GM10847 (cell line): ENCODE results near the gene LIPT2.

Experiments
- POLR2A ChIP-seq: IDR thresholded peaks from 2 replicates; pipeline ENCODE4 v1.6.1; 2011; ENCODE audit not compliant: insufficient read length; ENCODE audit errors: extremely low read depth

The LIPT2 gene

GRCh38 chr11:74519710-74520109, 26.2 kb upstream of the LIPT2 start:
- TF ChIP-seq POLR2A = no peak

- TF ChIP-seq POLR2A = no peak
These were observed 14.1 kb upstream of the LIPT2 start for GRCh38 chr11:74507582-74507981.

DNA sequence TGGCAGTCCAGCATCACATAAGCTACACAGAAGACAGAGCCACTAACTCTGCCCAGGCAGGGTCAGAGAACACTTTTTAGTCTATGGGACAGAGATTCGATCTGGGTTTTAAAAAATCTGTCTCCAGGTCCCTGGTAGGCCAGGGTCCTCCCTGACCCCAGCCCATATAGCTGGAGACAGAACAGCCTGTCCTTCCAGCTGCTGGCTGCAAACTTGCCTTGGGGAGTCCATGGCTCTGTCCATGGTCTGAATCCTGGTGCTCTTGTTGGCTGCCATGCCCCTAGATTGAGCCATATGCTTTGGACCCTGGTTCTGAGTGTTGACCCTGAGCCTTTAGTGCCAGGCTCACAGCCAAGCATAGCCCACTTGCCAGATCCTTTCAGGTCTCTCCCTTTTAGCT, 13.3 kb upstream of the LIPT2 start:
- TF ChIP-seq POLR2A = no peak

DNA sequence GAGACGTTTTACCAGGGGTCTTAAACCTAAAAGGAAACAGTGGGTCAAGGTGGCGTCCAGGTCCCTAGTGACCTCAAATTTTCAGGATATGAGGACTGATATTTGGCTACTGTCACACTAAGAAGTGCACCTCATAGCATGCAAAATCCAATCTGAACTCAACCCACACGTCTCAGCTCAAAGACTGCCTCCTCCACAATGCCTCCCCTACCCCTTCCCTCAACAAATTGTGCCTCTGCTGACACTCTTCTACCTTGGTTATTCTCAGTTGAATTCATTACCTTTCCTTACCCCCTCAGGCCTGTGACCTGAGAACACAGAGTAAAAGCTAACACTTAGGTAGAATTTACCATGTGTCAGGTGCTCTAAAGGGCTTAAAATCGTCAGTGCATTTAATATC, 12.4 kb upstream of the LIPT2 start:
- TF ChIP-seq POLR2A = no peak

GRCh38 chr11:74504100-74504691, 10.7 kb upstream of the LIPT2 start:
- no peak for TF ChIP-seq POLR2A

GRCh38 chr11:74494916-74495315, 1.4 kb upstream of the LIPT2 start:
- no peak for TF ChIP-seq POLR2A

DNA sequence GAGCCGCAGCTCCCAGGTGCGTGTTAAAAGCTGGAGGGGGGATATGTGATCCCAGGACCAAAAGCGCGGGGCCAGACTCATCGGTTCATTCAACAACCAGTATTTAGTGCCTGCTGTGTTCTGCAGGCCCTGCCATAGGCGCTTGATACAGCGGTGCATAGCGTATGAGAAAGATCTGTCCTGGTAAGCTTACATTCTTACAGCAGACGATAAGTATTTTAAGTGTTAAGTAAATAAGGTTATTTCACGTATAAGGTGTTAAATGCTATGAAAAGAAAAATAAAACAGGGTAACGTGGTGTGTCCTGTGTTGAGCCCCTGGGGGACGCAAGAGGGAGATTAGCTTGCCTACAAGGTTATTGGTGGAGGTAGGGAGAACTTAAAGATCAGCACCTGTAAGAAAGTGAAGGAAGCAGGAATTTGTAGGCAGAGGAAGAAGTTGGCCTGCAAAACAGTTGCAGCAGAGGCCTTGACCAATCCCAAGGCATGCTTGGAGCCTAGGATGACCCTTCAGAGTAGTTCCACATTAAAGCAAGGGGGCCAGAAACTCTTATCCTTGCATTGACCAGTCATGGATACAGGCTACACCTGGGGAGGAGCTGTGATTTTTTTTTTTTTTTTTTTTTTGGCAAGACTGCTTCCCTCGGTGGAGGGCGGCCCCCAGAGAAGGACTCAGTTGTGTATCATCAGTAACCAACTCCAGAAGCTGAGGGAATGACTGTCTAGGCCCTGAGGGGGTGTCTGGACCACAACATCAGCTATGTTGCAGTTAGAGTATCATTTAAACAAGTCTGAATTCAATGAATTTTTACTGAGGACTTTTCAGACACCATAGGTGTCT, 487 bp upstream of the LIPT2 start:
- TF ChIP-seq POLR2A = no peak

DNA sequence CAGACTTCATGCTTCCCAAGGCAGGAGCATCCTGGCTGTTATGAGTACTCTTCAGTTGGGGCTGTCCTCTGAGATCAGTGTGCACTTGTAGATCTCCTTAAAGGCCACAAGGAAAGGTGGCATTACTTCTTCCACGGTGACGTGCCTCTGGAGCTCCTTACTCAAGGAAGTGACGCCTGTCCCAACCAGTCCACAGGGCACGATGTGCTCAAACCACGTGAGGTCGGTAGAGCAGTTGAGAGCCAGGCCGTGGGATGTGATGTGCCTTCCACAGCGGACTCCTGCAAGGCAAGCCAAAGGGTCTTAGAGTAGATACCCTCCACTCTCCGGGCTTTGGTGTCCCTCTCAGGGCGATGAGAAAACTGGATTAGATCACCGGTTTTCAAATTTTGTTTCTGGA, 1.4 kb downstream of the LIPT2 start:
- no peak for TF ChIP-seq POLR2A

DNA sequence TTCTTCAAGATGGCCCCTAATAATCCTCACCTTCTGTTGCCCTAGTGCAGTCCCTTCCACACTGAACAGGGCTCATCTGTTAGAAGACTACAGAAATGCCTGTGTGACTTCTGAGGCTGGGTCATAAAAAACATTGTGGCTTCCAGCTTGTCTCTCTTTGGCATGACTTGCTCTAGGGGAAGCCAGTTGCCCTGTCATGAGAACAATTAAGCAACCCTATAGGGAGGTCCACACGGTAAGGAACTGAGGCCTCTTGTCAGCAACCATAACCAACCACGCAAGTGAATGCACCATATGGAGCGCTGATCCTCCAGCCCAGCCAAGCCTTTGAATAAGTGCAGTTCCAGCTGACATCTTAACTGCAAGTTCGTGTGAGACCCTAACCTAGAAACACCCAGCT, 2.6 kb downstream of the LIPT2 start:
- no peak for TF ChIP-seq POLR2A

DNA sequence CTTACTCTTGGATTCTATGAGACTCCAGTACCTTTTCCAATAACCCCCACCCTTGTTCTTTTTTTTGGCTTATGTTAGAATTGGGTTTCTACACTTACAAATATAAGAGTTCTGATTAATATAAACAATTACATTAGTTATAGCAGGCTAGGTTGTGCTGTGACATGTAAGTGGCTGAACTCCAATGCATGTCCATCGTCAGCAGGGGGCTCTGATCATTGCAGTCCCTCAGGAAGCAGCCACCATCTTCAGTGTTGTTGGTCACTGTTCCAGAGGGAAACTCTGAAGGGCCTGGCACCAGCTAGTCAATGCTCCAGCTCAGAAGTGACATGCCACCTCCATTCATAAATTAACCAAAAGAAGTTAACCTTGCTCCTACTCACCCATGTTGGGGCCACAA, 5.6 kb downstream of the LIPT2 start:
- TF ChIP-seq POLR2A = no peak

- TF ChIP-seq POLR2A = no peak
These were observed 7.7 kb downstream of the LIPT2 start for GRCh38 chr11:74485868-74486267.

GRCh38 chr11:74480688-74481417, 12.7 kb downstream of the LIPT2 start:
- no peak for TF ChIP-seq POLR2A

- TF ChIP-seq POLR2A = no peak
These were observed 13.8 kb downstream of the LIPT2 start for GRCh38 chr11:74479732-74480123.

DNA sequence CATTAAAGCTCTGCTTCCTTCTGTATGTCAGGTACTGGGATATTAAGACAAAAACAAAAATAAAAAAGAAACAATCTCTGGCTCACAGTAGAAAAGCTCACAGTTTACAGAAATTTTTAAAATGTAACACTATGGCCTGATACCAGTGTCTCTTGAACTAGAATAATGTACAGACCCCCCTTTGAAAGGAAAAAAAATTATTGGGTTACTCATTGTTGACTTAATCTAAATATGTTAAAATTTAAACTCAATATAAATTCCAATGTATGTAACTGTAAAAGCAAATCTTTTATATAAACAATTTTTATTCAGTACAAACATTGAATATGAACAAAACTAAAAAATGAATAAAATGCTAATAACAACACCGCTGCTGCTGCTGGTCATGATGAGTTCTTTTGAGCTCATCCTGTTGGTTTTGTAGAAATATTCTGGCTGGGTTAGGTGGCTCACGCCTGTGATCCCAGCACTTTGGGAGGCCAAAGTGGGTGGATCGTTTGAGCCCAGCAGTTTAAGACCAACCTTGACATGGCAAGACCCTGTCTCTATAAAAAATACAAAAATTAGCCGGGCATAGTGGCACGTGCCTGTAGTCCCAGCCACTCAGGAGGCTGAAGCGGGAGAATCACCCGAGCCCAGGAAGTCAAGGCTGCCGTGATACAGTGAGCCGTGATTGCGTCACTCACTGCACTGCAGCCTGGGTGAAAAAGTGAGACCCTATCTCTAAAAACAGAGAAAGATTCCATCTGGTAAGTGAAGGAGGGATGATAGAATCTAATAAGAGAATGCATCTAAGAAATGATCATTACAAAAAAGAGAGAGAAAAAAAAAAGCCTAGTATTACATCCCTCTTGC, 14.4 kb downstream of the LIPT2 start:
- TF ChIP-seq POLR2A = no peak

GRCh38 chr11:74476536-74476935, 17.0 kb downstream of the LIPT2 start:
- TF ChIP-seq POLR2A = no peak
